Measurements from ENCODE around the gene TBX19.

DNA sequence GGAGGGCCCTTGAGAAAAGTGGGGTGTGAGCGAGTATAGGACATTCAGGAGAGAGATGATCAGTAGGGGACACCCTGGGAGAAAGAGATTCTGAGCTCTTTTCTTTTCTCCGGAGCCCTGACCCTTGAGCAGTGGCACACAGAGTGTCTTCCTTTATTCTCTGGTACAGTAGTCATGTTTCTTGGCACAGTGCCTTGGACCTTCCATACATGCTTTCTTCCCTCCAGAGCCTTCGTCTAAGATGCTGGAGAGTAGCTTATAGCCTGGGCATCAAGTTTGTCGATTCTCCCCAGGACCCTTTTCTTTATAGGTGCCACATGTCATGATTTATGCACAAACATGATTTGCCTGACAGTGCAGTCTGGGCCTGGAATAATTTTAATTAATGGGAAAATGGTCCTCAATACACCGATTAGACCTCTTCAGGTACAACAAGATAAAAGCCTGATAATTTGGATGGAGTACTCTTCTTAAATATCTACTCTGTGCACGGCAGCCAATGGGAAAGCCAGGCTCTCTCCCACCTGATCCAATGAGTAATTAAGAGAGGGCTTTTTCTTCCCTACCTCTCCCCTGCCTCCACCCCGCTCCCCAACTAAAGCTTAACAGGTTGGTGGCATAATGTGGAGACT, at the start of gene TBX19:
- TF ChIP-seq, protein P1, sequence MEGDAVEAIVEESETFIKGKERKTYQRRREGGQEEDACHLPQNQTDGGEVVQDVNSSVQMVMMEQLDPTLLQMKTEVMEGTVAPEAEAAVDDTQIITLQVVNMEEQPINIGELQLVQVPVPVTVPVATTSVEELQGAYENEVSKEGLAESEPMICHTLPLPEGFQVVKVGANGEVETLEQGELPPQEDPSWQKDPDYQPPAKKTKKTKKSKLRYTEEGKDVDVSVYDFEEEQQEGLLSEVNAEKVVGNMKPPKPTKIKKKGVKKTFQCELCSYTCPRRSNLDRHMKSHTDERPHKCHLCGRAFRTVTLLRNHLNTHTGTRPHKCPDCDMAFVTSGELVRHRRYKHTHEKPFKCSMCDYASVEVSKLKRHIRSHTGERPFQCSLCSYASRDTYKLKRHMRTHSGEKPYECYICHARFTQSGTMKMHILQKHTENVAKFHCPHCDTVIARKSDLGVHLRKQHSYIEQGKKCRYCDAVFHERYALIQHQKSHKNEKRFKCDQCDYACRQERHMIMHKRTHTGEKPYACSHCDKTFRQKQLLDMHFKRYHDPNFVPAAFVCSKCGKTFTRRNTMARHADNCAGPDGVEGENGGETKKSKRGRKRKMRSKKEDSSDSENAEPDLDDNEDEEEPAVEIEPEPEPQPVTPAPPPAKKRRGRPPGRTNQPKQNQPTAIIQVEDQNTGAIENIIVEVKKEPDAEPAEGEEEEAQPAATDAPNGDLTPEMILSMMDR (IDR thresholded peaks at IDR 0.05) = no peak
- TF ChIP-seq EZH2 (IDR thresholded peaks at IDR 0.05; ENCODE audit: borderline replicate concordance, insufficient read depth, low read depth, low read length, poor library complexity, severe bottlenecking) = no peak
